Panc1 (cell line): ENCODE data around the gene RNMT. TPM values are rescaled to one million over a fixed set of nuclear protein-coding genes. Genes with fewer than 3 reads are reported as not detected.

Experiments used
- ATAC-seq: fragments of 200-7000 bp; cut with Tn5 transposase; 2 replicates; pipeline ENCODE4 v1.9.1; 2020; ENCODE audit warnings: mild to moderate bottlenecking, moderate library complexity
- BruUV-seq: library from RNA; stranded (reverse); fragments of 400-500 nt; replicated peaks from 2 replicates; lab custom pipeline; 2021; lab: Mats Ljungman, UMichigan
- CTCF ChIA-PET: fragments of 300-600 bp; sonication (Branson Sonifier 250); formaldehyde crosslinking; loops from one replicate; lab custom pipeline; 2022; ENCODE audit warnings: antibody characterized with exemption; lab: Charles Lee
- POLR2A ChIA-PET: fragments of 300-600 bp; sonication (Branson Sonifier 250); formaldehyde crosslinking; loops from one replicate; lab custom pipeline; 2022; ENCODE audit warnings: antibody characterized with exemption; lab: Charles Lee
- DNase-seq: peaks from one replicate; pipeline ENCODE4 v3.0.0-alpha.2; 2010; ENCODE audit warnings: low read depth, low spot score
- H3K27ac ChIP-seq: 2 replicates; pipeline ENCODE4 v1.5.1; 2011; ENCODE audit warnings: mild to moderate bottlenecking, low read length, inconsistent platforms
- H3K27me3 ChIP-seq: fragments of 200-500 bp; sonication (Bioruptor generic); 2 replicates; pipeline ENCODE4 v1.6.0; 2014; ENCODE audit warnings: low read length, inconsistent platforms; ENCODE audit not compliant: control insufficient read depth, insufficient read depth
- H3K36me3 ChIP-seq: fragments of 200-500 bp; sonication (Bioruptor generic); 2 replicates; pipeline ENCODE4 v1.5.1; 2014; ENCODE audit warnings: inconsistent platforms, mild to moderate bottlenecking, low read length, moderate library complexity; ENCODE audit not compliant: control insufficient read depth, insufficient read depth
- H3K4me1 ChIP-seq: 2 replicates; pipeline ENCODE4 v1.5.1; 2011; ENCODE audit warnings: inconsistent platforms, mild to moderate bottlenecking, low read length, moderate library complexity; ENCODE audit not compliant: control insufficient read depth, insufficient read depth
- H3K4me3 ChIP-seq, 2 experiments: 2 replicates each; pipeline ENCODE4 v1.5.1; 2011 to 2012; ENCODE audit warnings: low read depth in 2 of 2, low read length in 2 of 2, mild to moderate bottlenecking in 2 of 2, inconsistent platforms in 1 of 2, moderate library complexity in 1 of 2
- H3K9me3 ChIP-seq: fragments of 200-500 bp; sonication (Bioruptor generic); 2 replicates; pipeline ENCODE4 v1.5.1; 2014; ENCODE audit warnings: low read depth, mild to moderate bottlenecking, inconsistent platforms, low read length, moderate library complexity; ENCODE audit not compliant: control insufficient read depth, insufficient read depth
- POLR2AphosphoS5 ChIP-seq: IDR thresholded peaks from 2 replicates; pipeline ENCODE4 v1.6.1; 2012; ENCODE audit warnings: mild to moderate bottlenecking, low read depth, low read length, moderate library complexity
- REST ChIP-seq, 2 experiments: IDR thresholded peaks; 2 replicates each; pipeline ENCODE4 v1.6.1; 2011 to 2012; ENCODE audit warnings: low read depth in 2 of 2, control low read depth in 1 of 2, low read length in 1 of 2, mild to moderate bottlenecking in 1 of 2, moderate library complexity in 1 of 2; ENCODE audit not compliant: insufficient read depth in 1 of 2
- SIN3A ChIP-seq: IDR thresholded peaks from 2 replicates; pipeline ENCODE4 v1.6.1; 2012; ENCODE audit warnings: low read depth, mild to moderate bottlenecking, low read length, moderate library complexity, borderline replicate concordance; ENCODE audit not compliant: insufficient read depth
- TCF7L2 ChIP-seq: IDR thresholded peaks from 2 replicates; pipeline ENCODE4 v1.6.1; 2011; ENCODE audit warnings: mild to moderate bottlenecking, low read depth, low read length, inconsistent platforms
- in situ Hi-C: cut with HindIII; loops from 2 replicates; pipeline ENCODE4 v1.10.0; 2016; ENCODE audit warnings: low sequenced_read_pairs, low pct_unique_long_range_greater_than_20kb
- intact Hi-C: fragments of 100-400 bp; cut with micrococcal nuclease; formaldehyde crosslinking; loops from one replicate; pipeline ENCODE4 v1.10.0; 2022; ENCODE audit not compliant: unreplicated experiment
- total RNA-seq: library from RNA; stranded (reverse); gene quantifications from one replicate; pipeline ENCODE4 v1.2.1, GENCODE V29; 2021; ENCODE audit not compliant: unreplicated experiment
- TF ChIP-seq, protein P1 (sequence below): fragments of 450-650 bp; IDR thresholded peaks from 2 replicates; pipeline ENCODE4 v1.5.1; 2017; ENCODE audit warnings: mild to moderate bottlenecking

The RNMT gene
- total RNA-seq, 1 experiment from 2014 or later = 26.9 TPM

GRCh38 chr18:13808294-13809042 is 82.0 kb downstream of the RNMT start:
- TF ChIP-seq REST (IDR thresholded peaks at IDR 0.05; ENCODE audit: insufficient read depth in 1 of 2, low read depth in 2 of 2, low read length in 1 of 2) = no peak
- TF ChIP-seq POLR2AphosphoS5 = no peak
- TF ChIP-seq TCF7L2 = no peak
- TF ChIP-seq, protein P1, sequence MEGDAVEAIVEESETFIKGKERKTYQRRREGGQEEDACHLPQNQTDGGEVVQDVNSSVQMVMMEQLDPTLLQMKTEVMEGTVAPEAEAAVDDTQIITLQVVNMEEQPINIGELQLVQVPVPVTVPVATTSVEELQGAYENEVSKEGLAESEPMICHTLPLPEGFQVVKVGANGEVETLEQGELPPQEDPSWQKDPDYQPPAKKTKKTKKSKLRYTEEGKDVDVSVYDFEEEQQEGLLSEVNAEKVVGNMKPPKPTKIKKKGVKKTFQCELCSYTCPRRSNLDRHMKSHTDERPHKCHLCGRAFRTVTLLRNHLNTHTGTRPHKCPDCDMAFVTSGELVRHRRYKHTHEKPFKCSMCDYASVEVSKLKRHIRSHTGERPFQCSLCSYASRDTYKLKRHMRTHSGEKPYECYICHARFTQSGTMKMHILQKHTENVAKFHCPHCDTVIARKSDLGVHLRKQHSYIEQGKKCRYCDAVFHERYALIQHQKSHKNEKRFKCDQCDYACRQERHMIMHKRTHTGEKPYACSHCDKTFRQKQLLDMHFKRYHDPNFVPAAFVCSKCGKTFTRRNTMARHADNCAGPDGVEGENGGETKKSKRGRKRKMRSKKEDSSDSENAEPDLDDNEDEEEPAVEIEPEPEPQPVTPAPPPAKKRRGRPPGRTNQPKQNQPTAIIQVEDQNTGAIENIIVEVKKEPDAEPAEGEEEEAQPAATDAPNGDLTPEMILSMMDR = no peak
- TF ChIP-seq SIN3A = no peak
- intact Hi-C loops (loop anchor here (5.0 kb wide), 1 partner anchor 51 kb away; no protein-coding TSS in a partner anchor), in situ Hi-C loops (no loop called here)
- CTCF ChIA-PET = interaction anchor here (0.6 kb wide), 1 partner anchor 623 kb away, joined by 7 read pairs; no protein-coding TSS in a partner anchor
- Histone ChIP-seq H3K4me3 (no peak overlapping the region), H3K9me3 (no peaks in the 10 kb centered on the region), H3K4me1 (no peaks in the 10 kb centered on the region), H3K27ac (no peak overlapping the region), H3K36me3 (no peaks in the 10 kb centered on the region), H3K27me3 (no peaks in the 10 kb centered on the region; the same call in none of the 2 replicates)
- BruUV-seq = no TSS peak
- ATAC-seq (no peak), DNase-seq (no peak)
- POLR2A ChIA-PET = no interaction called here

DNA sequence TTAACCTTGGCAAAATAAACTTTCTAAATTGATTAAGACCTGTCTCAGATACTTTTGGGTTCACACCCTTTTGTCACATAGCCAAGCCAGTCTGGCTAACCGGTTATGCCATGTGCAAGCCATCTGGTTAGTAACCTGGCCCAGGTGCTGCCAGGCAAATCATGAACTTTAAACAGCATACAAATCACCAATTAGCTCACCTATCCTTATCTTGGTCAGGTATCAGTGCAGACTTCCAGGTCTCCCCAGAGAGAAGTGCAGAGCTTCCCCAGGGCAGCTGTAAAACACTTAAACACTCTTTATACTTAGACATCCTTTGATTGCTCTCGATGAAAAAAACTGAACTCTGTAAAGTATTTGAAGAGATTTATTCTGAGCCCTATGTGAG is 82.6 kb downstream of the RNMT start:
- no peaks in the 10 kb centered on the region for H3K36me3 ChIP-seq
- TF ChIP-seq SIN3A = no peak
- TF ChIP-seq REST (IDR thresholded peaks at IDR 0.05; ENCODE audit: insufficient read depth in 1 of 2, low read depth in 2 of 2, low read length in 1 of 2) = no peak
- TF ChIP-seq, protein P1 = no peak
- no peak for TF ChIP-seq TCF7L2
- TF ChIP-seq POLR2AphosphoS5 = no peak
- intact Hi-C loops (loop anchor here (5.0 kb wide), 1 partner anchor 52 kb away; no protein-coding TSS in a partner anchor), in situ Hi-C loops (no loop called here)
- H3K4me1 ChIP-seq = no peaks in the 10 kb centered on the region
- DNase-seq = no peak
- H3K27me3 ChIP-seq = no peaks in the 10 kb centered on the region; the same call in none of the 2 replicates
- ChIA-PET POLR2A (no interaction called here), CTCF (interaction anchor here (0.6 kb wide), 1 partner anchor 622 kb away, joined by 7 read pairs; no protein-coding TSS in a partner anchor)
- H3K27ac ChIP-seq = no peak overlapping the region
- ATAC-seq = no peak
- H3K9me3 ChIP-seq = no peaks in the 10 kb centered on the region
- H3K4me3 ChIP-seq = no peak overlapping the region
- no TSS peak for BruUV-seq
